ENCODE data around the gene FNDC3B.
A peak's percentile ranks its signal among the peaks of the same experiment; 100 is the strongest.
"Not testable (repeated sequence)": the region's sequence is repeated elsewhere in the genome, so short reads cannot be mapped to it uniquely, and the experiment has no call there.

Gene FNDC3B

DNA sequence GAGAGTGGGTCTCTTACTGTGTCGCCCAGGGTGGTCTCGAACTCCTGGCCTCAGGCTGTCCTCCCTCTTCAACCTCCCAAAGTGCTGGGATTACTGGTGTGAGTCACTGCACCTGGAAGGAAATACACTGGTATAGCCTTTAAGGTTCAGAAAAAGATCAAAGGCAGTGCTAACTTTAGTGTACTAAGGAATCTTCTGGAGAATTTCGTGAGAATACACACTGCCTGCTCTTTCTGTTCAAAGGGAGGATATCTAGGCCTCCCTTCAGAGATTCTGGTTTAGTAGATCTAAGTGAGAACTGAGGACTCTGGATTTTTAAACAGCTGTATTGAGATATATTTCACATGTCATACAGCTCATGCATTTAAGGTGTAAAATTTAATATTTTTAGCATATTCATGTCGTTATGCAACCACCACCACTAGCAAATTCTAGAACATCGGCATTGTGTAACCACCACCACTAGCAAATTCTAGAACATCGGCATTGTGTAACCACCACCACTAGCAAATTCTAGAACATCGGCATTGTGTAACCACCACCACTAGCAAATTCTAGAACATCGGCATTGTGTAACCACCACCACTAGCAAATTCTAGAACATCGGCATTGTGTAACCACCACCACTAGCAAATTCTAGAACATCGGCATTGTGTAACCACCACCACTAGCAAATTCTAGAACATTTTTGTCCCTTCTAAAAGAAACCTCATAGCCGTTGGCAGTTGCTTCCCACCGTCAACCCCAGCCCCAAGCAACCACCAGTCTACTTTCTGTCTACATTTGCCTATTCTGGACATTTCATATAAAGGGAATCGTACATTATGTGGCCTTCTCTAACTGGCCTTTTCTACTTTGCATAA lies 54.4 kb downstream of the FNDC3B start:
- not testable (repeated sequence) for DNase-seq (ENCODE audit: low read depth in 1 of 2, low spot score in 1 of 2)

DNA sequence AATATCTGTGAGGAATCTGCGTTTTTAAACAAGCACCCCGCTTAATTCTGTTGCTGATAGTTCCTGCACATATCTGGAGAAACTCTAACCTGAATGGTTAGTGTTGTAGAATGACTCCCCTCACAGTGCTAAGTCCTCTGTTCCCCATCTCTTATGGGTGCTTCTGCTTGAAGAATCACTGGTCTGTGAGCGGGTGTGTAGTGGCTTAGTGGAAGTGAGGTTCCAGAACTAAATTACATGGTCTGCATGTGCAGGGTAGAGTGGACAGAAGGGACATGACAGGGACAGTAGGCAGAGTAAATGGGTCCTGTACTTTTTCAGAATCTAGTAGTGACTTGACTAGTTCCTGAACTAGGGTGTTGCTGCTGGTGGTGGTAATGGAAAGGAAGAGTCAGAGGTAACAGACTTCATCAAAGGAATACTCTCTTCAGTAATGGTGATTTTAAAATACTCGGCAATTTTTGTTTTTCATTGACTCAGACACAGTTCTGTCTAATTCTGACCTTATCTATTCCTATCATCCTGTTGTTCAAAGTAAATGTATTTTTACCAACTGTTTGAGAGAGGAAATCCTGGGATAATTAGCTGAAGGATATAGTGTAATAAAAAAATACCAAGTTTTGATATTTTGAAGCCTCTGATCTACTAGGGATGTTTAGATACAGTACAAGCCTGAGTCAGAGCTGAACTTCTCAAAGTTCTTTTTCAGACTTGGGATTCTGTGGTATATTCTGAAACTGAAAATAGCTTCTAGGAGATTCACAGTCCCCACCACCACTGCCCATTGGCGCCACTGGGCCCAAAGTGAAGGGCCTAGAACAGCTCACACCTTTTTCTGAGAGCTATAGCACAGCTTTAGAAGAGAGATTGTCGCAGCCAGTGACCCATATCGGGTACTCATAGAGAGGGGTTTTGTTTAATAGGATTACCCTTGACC lies 55.5 kb downstream of the FNDC3B start:
- DNase-seq (ENCODE audit: low read depth in 1 of 2, low spot score in 1 of 2): no peak

DNA sequence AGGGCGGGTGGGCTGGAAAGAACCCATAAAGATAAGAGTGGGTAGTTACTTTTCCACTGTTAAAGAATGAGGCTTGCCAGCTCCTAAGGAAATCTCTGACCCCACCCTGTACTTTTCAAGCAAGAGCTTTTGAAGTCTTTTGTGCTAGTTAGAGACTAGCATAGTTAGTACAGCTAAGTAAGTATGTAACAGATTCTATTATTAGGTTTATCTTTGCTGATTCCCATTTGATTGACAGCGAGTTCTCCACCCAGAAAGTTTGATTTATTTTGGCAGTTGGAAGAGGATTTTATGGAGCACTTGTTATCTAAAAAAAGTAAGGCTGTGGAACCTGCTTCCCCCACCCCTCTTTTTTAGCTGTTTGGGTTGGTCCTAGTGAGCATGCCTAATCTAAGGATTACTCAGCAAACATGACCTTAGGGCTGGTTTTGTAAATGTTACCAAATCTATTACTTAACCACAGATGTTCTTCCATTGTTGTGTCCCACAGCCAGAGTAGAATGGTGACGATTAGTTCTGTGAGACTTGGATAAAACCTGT lies 57.6 kb downstream of the FNDC3B start:
- DNase-seq (ENCODE audit: low read depth in 1 of 2, low spot score in 1 of 2): no peak

DNA sequence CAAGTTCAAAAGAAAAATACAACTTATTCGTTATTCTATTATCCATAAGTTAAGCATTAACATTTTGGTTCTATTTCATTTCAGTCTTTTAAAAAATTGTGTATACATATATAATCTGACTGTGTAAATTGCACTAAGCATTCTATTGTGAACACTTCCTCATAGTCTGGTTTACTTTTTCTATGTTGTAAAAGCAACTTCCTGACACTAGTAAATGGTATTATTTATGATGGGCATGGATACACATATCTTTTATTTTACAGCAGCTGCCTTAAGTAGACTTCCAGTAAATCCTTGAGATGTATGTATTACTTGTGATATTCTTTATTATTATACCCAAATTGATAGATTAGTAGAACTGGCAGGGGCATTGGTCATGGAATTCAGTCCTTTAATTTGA lies 58.2 kb downstream of the FNDC3B start:
- no peak for DNase-seq (ENCODE audit: low read depth in 1 of 2, low spot score in 1 of 2)

DNA sequence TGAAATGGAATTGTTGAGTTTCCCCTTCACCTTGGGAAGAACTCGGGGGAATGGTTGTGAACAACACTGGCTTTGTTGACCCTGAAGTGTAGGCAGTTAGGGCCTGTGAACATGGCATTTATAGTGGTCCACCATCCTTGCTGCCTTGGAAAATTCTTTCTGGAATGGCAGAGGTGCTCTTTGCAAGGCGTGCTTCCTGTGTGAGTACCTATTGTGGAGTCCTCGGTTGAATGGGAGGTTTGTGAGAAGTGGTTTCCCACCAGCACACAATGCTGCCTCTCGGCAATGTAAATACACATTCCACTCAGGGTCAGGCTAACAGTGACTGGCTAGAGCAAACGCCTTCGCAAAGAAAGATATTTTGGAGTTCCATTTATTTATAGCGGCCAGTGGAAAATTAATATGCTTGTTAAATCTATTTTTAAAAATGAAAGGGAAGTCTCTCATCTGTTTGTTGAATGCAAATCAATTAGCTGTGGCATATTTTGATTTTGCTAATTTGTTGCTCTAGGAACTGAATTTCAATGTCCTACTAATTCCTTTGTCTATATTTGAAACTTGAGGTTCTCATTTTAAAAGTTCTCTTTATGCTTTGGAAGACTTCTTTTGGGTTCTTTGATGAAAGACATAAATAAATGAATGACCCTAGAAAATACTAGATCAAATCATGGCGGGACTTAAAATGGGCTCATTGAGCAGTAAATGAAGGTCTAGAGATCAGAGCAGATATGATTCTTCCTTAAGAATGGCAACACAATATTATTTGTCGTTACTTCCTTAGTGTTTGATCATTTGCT lies 59.5 kb downstream of the FNDC3B start:
- no peak for DNase-seq (ENCODE audit: low read depth in 1 of 2, low spot score in 1 of 2)

DNA sequence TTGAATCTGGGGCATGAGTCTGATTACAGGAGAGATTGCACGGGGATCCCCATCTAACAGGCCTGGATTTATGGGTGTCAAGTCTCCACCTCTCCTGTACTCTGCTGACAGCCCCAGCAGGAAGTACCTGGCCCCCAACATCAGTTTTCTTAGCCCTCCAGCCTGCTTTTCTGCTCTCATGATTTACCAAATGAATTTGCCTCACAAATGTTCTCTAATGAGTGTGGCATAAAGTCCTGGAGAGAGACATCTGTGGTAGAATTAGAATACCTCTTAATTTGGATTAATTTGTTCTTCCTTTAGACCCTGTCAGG lies 60.1 kb downstream of the FNDC3B start:
- no peak for DNase-seq (ENCODE audit: low read depth in 1 of 2, low spot score in 1 of 2)

DNA sequence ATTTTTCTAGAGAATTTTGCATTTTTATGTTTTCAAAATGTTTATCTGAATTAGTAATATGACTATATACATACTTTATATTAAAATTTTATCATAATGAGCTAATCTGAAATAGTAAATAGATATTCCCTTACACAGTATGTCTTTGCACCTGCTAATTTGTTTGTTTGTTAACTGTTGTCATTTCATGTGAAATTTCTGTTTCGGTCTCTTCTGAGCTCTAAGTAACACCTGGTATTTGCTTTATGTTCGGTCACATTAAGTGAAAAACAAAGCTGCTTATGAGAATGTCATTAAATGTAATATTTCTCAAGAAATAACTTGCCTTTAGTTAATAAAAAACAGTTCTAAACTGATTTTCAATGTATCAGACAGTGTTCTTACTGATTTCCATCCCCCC lies 61.1 kb downstream of the FNDC3B start:
- DNase-seq (ENCODE audit: low read depth in 1 of 2, low spot score in 1 of 2): no peak

DNA sequence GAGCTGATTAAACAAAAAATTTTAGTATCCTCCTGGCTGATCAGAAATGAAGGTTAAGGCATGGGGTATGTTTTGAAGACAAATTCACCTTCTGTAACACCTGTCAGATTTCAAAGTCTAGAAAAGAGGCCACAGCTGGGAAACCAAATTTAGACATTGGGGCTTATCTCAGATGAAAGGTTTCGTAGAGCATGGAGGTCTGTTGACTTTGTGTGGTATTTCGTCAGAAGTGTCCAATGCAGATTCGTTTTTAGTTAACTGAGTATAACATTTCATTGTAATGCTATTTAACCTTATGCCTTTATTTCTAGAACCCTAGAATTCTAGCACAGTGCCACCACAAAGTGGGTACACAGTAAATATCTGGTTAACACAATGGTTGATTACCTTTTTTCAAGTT lies 61.7 kb downstream of the FNDC3B start:
- DNase-seq (ENCODE audit: low read depth in 1 of 2, low spot score in 1 of 2): no peak

DNA sequence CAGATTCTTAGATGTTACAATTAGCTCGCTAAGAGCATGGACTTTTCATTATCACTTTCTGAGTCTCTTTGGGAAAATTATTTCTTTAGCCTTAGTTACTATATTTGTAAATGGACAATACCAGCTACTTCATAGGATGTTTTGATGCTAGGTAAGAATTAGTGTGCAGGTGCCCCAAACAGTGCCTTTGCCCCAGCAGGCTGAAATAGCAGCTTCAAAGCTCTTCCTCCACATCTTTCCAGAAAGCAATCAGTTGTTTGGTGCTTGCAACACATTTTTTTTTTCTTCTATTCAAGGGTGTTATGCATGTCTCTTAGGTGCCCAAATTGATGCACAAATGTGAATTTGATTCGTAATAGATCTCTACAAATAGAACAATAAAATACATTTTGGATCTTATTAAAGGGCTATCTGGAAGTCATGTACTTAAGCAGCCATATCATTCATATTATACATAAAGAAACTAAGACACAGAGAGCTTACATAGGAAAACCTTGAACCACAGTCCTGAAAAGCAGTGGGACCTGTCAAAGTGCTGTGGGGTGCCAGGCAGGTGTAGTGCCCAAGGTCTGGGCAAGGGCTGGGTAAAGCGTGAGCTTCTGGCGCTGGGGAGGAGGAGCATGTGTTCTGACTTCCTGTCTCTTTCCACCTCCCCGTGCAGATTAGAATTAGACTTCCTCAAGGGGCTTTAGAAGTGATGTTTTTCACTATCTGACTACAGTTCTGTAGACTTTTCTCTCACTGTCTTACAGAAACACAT lies 62.9 kb downstream of the FNDC3B start:
- no peak for DNase-seq (ENCODE audit: low read depth in 1 of 2, low spot score in 1 of 2)

DNA sequence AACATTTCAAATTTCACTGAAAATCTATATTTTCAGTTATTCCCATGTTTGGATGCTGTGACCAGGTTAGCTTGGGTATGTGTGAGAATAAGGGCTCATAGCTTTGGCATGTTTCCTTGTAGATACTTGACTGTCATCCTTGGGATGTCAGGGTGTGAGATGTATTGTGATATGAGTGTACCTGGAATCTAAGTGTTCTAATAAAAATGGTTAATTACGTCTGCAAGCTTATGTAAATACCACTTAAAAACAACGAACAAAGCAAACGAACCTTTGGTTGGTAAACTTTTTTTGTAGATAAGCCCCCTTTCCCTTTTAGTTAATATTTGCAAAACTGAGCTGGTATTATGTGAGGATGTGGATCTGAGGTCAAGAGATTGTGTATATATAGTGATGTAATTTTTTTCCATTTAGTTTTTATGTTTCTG lies 63.5 kb downstream of the FNDC3B start:
- DNase-seq (ENCODE audit: low read depth in 1 of 2, low spot score in 1 of 2): no peak

DNA sequence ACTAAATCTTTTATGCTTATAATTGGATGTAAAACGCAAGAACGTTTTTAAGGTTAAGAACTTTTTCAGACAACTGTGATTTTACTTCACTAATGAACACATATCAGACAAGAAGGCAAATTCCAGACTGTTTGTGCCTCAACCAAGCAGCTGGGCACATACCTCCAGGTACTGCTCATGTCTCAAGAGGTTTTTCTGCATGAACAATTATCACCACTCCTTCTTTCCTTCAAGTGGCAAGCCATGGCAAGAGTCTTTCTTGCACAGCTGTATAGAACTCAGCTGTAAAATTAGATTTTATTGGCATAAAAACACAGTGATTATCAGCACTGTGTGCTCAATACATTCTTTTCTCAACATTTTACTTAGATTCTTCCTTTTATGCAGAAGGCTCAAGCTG lies 64.3 kb downstream of the FNDC3B start:
- no peak for DNase-seq (ENCODE audit: low read depth in 1 of 2, low spot score in 1 of 2)

DNA sequence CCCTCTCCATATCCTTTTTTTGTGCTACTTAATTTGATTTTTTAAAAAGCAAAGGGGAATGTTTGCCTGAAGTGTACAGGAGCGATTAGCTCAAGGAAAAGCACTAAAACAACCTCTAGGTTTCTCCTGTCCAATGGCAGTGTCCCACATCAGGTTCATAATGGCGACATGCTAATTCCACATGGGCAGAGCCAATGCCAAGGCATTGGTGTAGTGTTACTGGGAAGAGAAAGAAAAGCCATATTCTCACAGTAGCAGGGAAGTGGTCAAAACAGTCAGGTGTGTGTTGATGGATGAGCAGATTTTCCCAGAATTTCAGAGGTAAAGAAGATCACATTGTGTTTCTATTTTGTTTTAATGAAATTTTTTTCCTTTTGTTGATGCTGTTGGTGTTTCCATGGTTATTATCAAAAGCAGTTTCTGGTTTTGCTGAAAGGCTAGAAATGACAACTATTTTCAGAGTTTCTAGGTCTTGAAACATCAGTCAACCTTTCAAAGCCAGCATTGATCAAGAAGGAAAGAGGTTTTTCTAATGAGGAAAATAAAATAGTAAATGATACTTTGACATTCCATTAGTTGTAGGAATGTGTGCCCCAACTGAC lies 65.2 kb downstream of the FNDC3B start:
- no peak for DNase-seq (ENCODE audit: low read depth in 1 of 2, low spot score in 1 of 2)

DNA sequence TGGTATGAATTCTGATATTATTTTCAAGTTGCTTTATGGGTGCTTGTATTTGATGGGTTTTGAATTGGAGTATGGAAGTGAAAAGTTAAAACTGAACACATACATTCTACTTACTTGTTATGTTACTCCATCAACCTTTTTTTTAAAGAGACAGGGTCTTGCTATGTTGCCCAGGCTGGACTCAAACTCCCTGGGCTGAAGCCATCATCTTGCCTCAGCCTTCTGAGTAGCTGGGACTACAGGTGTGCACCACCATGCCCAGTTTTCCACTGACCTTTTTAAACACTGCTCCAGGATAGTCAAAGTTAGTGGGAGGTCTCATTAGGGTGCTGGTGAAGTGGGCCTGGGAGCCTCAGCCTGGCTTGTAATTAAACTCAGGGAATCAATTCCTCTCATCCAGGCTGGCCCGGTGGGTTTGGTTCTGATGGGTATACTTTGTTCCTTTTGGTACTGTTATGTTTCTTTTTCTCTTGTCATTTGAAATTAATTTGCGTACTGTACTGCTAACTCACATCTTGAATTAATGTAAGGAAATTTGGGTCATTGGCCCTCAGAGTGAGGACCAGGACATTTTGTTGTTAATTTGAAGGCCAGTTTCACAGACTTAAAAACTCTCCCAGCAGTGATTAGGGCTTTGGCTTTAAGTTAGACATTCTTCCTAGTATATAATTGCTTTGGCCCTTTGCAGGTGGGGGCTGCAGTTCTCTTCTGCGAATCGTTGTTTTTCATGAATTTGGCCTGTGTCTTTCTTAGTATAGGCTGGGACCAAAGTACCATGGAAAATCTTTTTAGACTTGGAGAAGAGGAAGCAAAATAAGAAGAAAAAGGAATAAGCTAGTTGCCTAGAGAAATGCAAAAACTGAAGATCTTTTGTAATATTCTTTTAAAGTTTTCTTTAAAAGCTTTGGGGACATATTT lies 66.9 kb downstream of the FNDC3B start:
- DNase-seq (ENCODE audit: low read depth in 1 of 2, low spot score in 1 of 2): no peak

DNA sequence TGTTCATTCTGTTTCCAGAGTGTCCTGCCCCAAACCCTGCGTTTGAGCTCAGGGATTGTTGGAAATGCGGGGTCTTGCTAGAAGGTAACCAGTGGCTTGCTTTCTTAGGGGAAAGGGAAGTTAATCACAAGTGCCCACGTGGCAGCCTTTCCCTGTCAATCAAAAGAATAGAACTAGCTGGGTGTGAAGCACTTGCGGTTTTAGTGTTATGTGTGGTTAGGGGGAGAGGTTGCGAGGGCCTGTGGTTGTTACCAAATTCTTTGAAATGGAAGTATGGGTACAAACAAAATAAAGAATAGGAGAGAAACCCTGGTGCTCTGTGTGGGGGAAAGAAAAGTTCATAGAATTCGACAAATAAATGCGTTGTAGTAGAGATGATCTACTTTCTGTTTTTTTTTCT lies 67.6 kb downstream of the FNDC3B start:
- DNase-seq (ENCODE audit: low read depth in 1 of 2, low spot score in 1 of 2): peak in 1 of 2 donors; percentile 33

DNA sequence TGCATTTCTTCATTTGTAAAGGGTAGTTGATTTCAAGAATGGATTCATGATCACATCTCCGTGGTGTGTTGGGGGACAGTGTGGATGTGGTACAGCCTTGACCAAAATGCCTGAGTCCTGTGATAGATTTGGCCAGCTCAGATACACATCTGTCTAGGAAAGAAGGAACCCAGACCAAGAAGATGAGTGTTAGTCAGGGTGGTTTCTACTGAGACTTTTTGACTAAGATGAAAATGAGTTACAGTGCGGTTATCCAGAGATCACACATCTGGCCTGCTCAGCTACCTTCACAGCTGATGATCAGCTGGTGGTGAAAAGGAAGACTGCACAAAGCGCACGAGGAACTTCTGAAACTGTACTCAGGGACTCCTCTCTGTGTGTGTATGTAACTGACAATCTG lies 68.0 kb downstream of the FNDC3B start:
- DNase-seq (ENCODE audit: low read depth in 1 of 2, low spot score in 1 of 2): peak in 1 of 2 donors; percentile 39

DNA sequence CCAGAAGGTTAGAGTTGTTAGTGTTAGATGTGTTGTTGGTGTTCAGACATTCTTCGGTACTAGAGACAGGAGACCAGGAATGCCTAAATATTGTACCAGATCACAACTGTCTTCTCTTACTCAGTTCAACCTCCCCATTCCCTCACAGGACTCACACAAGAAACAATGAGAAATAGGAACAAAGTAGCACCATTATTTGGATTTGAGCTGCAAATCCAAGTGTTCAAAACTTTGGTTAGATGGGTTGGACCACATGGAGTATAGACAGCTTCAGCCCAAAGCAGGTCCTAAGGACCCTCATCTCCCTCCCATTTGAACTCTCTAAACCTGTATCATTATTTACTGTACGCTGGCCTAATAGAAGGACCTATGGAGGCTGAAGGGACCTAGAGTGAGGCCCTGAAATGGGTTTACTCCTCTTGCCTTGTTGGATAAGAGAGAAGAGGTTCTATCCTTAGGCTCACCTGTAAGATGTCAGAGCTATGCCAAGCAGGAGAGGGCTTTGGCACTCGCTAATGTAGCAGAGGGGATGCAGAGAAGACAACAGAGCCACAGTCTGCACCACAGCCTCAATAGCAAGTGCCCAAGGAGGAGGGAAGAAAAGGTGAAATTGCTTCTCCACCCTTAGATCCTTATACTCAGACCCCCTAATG lies 70.9 kb downstream of the FNDC3B start:
- DNase-seq (ENCODE audit: low read depth in 1 of 2, low spot score in 1 of 2): no peak

DNA sequence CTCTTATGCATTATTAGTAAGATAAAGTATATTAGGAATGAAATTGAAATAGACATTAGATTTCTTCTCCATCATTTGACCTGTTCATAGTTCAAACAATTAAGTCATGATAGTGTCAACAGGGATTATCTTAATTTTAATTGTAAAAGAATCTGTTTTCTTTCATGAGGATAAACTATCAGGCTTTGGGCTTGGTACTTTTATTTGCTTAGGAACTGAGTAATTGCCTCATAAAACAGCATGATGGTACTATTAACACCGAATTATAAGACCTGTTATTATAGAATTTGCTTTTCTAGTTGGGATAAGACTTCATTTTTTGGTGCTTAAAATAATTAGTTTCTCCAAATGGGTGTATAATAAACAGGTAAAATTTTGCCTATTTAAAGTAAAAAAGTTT lies 71.8 kb downstream of the FNDC3B start:
- DNase-seq (ENCODE audit: low read depth in 1 of 2, low spot score in 1 of 2): no peak

DNA sequence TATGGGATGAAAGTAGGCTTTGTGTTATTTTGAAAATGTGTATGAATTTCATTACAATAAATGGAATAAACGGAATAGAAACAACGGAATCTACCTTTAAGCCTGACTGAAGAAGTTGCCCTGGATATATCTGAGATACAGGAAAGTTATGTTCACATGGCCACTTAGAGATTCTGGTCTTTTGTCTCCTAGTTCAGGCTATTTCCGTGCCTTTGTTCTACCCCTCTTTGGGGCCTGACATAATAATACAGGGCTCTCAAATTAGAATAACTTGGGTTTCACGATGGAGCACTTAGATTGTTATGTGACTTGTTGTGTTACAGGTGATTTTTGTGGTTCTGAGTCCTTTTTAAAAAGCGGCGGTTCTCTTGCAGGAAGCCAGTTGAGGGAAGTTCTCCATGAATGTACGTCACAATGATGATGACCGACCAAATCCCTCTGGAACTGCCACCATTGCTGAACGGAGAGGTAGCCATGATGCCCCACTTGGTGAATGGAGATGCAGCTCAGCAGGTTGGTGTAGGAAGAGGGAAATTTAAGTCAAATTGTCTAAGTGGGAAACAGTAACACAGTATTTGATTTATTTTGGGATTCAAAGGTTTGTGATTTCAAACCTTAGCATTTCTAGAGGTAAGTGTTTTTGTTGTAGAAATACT lies 72.8 kb downstream of the FNDC3B start:
- DNase-seq (ENCODE audit: low read depth in 1 of 2, low spot score in 1 of 2): no peak
